Thyroid gland (tissue), 4 donors: ENCODE results near the gene RP2.

Experiments
- POLR2A ChIP-seq, 2 donors: fragments of 450-650 bp; IDR thresholded peaks; one replicate each; pipeline ENCODE4 v1.6.1; 2017; ENCODE audit warnings: antibody characterized with exemption in 2 of 2, mild to moderate bottlenecking in 2 of 2, moderate library complexity in 1 of 2
- TF ChIP-seq, protein P1 (sequence below), 6 experiments: fragments of 200-600 bp in 3 of 6; fragments of 450-650 bp in 3 of 6; sonication (generic) in 3 of 6; IDR thresholded peaks; one replicate each; pipeline ENCODE4 v1.5.1; 2016 to 2019; ENCODE audit warnings: antibody characterized with exemption in 6 of 6, mild to moderate bottlenecking in 2 of 6, inconsistent platforms in 1 of 6, moderate library complexity in 1 of 6

GRCh38 chrX:46910415-46910814 is 73.6 kb downstream of the RP2 start:
- TF ChIP-seq, protein P1, sequence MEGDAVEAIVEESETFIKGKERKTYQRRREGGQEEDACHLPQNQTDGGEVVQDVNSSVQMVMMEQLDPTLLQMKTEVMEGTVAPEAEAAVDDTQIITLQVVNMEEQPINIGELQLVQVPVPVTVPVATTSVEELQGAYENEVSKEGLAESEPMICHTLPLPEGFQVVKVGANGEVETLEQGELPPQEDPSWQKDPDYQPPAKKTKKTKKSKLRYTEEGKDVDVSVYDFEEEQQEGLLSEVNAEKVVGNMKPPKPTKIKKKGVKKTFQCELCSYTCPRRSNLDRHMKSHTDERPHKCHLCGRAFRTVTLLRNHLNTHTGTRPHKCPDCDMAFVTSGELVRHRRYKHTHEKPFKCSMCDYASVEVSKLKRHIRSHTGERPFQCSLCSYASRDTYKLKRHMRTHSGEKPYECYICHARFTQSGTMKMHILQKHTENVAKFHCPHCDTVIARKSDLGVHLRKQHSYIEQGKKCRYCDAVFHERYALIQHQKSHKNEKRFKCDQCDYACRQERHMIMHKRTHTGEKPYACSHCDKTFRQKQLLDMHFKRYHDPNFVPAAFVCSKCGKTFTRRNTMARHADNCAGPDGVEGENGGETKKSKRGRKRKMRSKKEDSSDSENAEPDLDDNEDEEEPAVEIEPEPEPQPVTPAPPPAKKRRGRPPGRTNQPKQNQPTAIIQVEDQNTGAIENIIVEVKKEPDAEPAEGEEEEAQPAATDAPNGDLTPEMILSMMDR (IDR thresholded peaks at IDR 0.05): no peak
- no peak for TF ChIP-seq POLR2A (IDR thresholded peaks at IDR 0.05)
